ENCODE measurements around the gene OCA2. TPM values are rescaled to one million over a fixed set of nuclear protein-coding genes. Genes with fewer than 3 reads are reported as not detected.

Gene OCA2
- total RNA-seq, 1 experiment from 2014 or later: 0.31 TPM

DNA sequence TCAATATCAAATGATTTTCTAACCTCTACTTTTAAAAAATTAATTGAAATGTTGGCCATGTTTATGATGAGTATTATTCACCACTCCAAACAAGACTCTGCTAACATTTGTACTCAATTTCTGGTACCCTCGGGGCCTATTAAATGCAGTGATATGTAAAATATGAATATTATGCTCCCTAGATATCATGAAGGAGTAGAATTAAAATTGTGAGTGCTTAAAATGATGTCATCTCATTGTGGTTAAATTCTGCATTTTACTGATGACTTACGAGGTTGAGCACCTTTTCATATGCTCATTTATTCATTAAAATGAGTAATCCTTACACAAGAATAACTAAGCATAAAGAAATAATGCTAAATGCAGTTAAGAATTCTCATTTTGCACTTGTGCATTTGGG, 159.9 kb downstream of the OCA2 start:
- peaks cover 7% of the 10 kb centered on the region for H3K4me1 ChIP-seq (ENCODE audit: insufficient read depth, low read length)
- H2BK15ac ChIP-seq (ENCODE audit: low read depth, low read length): no peak overlapping the region
- no peak overlapping the region for H3K18ac ChIP-seq (ENCODE audit: insufficient read length, low read depth, low read length)
- H3K27ac ChIP-seq (ENCODE audit: insufficient read length, low read depth, low read length): no peak overlapping the region
- no peak overlapping the region for H3K23ac ChIP-seq (ENCODE audit: insufficient read length, low read depth, low read length)
- TF ChIP-seq, protein P1, sequence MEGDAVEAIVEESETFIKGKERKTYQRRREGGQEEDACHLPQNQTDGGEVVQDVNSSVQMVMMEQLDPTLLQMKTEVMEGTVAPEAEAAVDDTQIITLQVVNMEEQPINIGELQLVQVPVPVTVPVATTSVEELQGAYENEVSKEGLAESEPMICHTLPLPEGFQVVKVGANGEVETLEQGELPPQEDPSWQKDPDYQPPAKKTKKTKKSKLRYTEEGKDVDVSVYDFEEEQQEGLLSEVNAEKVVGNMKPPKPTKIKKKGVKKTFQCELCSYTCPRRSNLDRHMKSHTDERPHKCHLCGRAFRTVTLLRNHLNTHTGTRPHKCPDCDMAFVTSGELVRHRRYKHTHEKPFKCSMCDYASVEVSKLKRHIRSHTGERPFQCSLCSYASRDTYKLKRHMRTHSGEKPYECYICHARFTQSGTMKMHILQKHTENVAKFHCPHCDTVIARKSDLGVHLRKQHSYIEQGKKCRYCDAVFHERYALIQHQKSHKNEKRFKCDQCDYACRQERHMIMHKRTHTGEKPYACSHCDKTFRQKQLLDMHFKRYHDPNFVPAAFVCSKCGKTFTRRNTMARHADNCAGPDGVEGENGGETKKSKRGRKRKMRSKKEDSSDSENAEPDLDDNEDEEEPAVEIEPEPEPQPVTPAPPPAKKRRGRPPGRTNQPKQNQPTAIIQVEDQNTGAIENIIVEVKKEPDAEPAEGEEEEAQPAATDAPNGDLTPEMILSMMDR (conservative IDR thresholded peaks at IDR 0.05): no peak
- H3K27me3 Mint-ChIP-seq (ENCODE audit: low read depth): no peaks in the 10 kb centered on the region
- H3K4me1 Mint-ChIP-seq: peaks cover 24 to 36% of the 10 kb centered on the region in 2 experiments
- H3K36me3 Mint-ChIP-seq (ENCODE audit: insufficient read depth in 1 of 3, low read depth in 3 of 3): no peaks in the 10 kb centered on the region; a peak in 1 of 7 replicates
- WGBS (ENCODE audit: extremely low coverage, insufficient read length, low lambda C conversion rate): no CpG with 5 or more reads among the region's 2 CpGs
- no peaks in the 10 kb centered on the region for H4K20me1 ChIP-seq (ENCODE audit: control insufficient read depth, insufficient read depth, insufficient read length)
- no peaks in the 10 kb centered on the region for H3K27me3 ChIP-seq (ENCODE audit: insufficient read depth, low read length)
- H2BK5ac ChIP-seq (ENCODE audit: insufficient read length, low read length): no peak overlapping the region
- H3K9me3 ChIP-seq (ENCODE audit: control insufficient read depth, low read depth, low read length): no peaks in the 10 kb centered on the region
- DNase-seq: no peak
- no peak overlapping the region for H3K14ac ChIP-seq (ENCODE audit: insufficient read depth, low read length)
- H3K9me3 Mint-ChIP-seq: no peaks in the 10 kb centered on the region; a peak in 1 of 5 replicates
- H3T11ph ChIP-seq (ENCODE audit: low read length): no peak overlapping the region
- H3K79me1 ChIP-seq (ENCODE audit: insufficient read depth, low read depth, low read length, poor library complexity, severe bottlenecking): no peaks in the 10 kb centered on the region
- H3K79me2 ChIP-seq (ENCODE audit: insufficient read depth, low read length): no peaks in the 10 kb centered on the region
- H3K56ac ChIP-seq (ENCODE audit: insufficient read length, low read depth, low read length): no peak overlapping the region
- H2BK20ac ChIP-seq (ENCODE audit: low read depth, low read length, poor library complexity, severe bottlenecking): no peak overlapping the region
- no peak overlapping the region for H3K27ac Mint-ChIP-seq
- no peaks in the 10 kb centered on the region for H3K23me2 ChIP-seq (ENCODE audit: insufficient read length, low read depth, low read length, poor library complexity, severe bottlenecking)
- no peak overlapping the region for H4K91ac ChIP-seq (ENCODE audit: insufficient read length, low read depth, low read length)
- H3K4me3 Mint-ChIP-seq: no peak overlapping the region
- no peak overlapping the region for H3K9ac ChIP-seq (ENCODE audit: extremely low read depth, insufficient read length, low read length)
- H4K8ac ChIP-seq (replicated peaks; ENCODE audit: insufficient read length, low read depth, low read length): no peak overlapping the region
- H2AFZ ChIP-seq (ENCODE audit: low read length): no peak overlapping the region
- H2AK5ac ChIP-seq (ENCODE audit: insufficient read length, low read length): no peak overlapping the region
- H4K5ac ChIP-seq (ENCODE audit: insufficient read length, low read depth, low read length): no peak overlapping the region
- H3K4me2 ChIP-seq (ENCODE audit: insufficient read depth, insufficient read length, low read length): no peak overlapping the region
- H2BK120ac ChIP-seq (ENCODE audit: low read depth, low read length, poor library complexity, severe bottlenecking): no peak overlapping the region
- H3K4ac ChIP-seq (ENCODE audit: low read depth, low read length): no peak overlapping the region
- H2BK12ac ChIP-seq (ENCODE audit: insufficient read length, low read depth, low read length): no peak overlapping the region

Data from H9 (cell line).